WERI-Rb-1 (cell line): ENCODE results near the gene C20orf204.

Experiments used
- DNase-seq: peaks from one replicate; pipeline ENCODE4 v3.0.0-alpha.2; 2020
- H3K27ac ChIP-seq: fragments of 250-450 bp; sonication (Bioruptor Pico); 2 replicates; pipeline ENCODE4 v1.5.1; 2020; ENCODE audit warnings: mild to moderate bottlenecking, moderate library complexity
- H3K27me3 ChIP-seq: fragments of 250-450 bp; sonication (Bioruptor Pico); 2 replicates; pipeline ENCODE4 v1.5.1; 2021; ENCODE audit warnings: mild to moderate bottlenecking, low read depth, moderate library complexity; ENCODE audit not compliant: insufficient read depth, severe bottlenecking
- H3K36me3 ChIP-seq: fragments of 250-450 bp; sonication (Bioruptor Pico); 2 replicates; pipeline ENCODE4 v1.5.1; 2020; ENCODE audit warnings: mild to moderate bottlenecking, moderate library complexity
- H3K4me3 ChIP-seq: 2 replicates; pipeline ENCODE4 v1.5.1; 2011; ENCODE audit warnings: low read depth, mild to moderate bottlenecking, control low read depth, low read length
- H3K9me3 ChIP-seq: fragments of 250-450 bp; sonication (Bioruptor Pico); 2 replicates; pipeline ENCODE4 v1.5.1; 2021; ENCODE audit warnings: mild to moderate bottlenecking, moderate library complexity; ENCODE audit not compliant: severe bottlenecking
- TF ChIP-seq, protein P1 (sequence below): IDR thresholded peaks from 2 replicates; pipeline ENCODE4 v1.5.1; 2011; ENCODE audit warnings: low read depth, mild to moderate bottlenecking, control low read depth, inconsistent platforms, low read length

Gene C20orf204

DNA sequence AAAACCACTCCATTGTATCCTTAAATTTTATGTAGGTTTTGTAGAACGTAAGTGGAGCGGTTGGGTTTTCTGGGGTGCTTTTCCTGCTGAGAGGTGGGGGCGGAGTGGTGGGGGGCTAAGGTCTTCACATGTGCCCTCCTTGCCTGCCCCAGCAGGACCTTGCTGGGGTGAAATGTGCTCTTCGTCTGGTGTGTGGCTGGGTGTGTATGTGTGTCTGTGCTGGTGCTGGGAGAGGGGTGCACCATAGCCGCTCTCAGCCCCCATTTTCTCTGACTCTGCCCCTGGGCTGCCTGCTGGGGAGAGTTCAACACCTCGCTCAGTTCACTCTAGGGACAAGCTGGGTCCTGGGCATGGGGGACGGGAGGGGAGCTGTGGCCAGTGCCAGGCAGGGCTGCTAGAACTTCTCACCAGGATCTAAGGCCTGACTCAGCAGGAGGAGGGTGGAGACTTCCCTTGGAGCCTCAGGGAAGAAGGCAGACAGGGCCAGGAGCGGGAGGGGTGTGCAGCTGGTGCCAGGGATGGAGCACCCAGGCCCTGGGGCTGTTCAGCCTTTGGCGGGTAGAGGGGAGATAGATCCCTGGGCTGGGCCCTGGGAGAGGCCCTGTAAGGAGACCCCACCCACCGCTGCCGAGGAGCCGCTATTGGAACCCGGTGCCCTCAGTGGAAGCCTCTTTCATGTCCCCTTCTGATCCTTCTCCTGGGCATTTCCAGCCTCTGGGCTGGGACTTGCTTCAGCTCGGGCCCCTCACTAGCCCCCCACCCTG lies 8.7 kb downstream of the C20orf204 start:
- Histone ChIP-seq H3K36me3 (no peaks in the 10 kb centered on the region), H3K27me3 (no peaks in the 10 kb centered on the region), H3K4me3 (no peak overlapping the region), H3K27ac (no peak overlapping the region), H3K9me3 (no peaks in the 10 kb centered on the region)
- DNase-seq: no peak
- TF ChIP-seq, protein P1, sequence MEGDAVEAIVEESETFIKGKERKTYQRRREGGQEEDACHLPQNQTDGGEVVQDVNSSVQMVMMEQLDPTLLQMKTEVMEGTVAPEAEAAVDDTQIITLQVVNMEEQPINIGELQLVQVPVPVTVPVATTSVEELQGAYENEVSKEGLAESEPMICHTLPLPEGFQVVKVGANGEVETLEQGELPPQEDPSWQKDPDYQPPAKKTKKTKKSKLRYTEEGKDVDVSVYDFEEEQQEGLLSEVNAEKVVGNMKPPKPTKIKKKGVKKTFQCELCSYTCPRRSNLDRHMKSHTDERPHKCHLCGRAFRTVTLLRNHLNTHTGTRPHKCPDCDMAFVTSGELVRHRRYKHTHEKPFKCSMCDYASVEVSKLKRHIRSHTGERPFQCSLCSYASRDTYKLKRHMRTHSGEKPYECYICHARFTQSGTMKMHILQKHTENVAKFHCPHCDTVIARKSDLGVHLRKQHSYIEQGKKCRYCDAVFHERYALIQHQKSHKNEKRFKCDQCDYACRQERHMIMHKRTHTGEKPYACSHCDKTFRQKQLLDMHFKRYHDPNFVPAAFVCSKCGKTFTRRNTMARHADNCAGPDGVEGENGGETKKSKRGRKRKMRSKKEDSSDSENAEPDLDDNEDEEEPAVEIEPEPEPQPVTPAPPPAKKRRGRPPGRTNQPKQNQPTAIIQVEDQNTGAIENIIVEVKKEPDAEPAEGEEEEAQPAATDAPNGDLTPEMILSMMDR: no peak

DNA sequence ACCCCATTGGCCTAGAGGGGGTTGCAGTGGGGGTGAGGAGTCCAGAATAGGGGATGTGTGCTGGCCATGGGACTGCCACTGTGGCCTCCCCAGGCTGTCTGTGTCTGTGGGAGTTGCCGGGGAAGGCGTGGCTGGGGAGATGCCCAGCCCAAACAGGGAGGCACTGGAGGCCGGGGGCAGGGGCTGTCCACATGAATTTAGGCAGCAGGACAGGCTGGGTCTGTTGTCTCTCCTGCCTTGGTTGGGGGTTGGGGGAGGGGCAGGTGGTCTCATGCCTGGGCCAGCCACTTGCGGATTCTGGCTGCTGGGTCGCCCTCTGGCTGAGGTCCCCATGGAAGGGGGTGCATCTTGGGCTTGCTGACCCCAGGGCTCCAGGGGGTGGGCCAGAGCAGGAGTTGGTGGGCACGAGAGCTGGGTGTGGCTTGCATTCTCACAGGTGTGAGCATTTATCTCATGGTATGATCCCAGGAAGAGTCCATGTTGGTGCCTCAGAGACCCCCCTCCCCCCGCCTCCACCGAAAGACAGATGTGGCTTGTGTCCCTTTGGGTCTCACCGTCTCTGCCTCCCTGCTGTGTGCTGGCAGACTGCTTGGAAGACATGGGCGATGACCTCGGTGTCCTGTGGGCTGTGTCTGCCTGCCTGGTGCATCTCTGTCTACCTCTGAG lies 9.5 kb downstream of the C20orf204 start:
- DNase-seq: no peak
- Histone ChIP-seq H3K4me3 (no peak overlapping the region), H3K9me3 (no peaks in the 10 kb centered on the region), H3K27ac (no peak overlapping the region), H3K27me3 (no peaks in the 10 kb centered on the region), H3K36me3 (no peaks in the 10 kb centered on the region)
- TF ChIP-seq, protein P1: no peak

DNA sequence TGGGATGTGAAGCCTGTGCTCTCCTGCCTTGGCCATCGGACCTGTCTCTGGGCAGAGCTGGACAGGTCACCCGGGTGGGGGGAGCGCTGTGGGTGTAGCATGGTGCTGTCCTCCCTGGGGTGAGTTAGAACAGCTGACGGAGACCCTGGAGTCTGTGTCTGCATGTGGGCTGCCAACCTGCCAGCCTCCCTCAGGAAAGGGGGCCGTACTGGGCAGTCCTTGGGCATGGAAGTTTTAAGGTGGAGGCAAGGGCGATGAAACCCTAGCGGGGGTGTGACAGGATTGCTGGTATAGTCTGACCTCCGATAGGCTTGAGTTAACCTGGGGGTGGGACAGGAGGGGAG lies 11.0 kb downstream of the C20orf204 start:
- Histone ChIP-seq H3K36me3 (no peaks in the 10 kb centered on the region), H3K4me3 (no peak overlapping the region), H3K27ac (no peak overlapping the region), H3K27me3 (no peaks in the 10 kb centered on the region), H3K9me3 (no peaks in the 10 kb centered on the region)
- no peak for DNase-seq
- TF ChIP-seq, protein P1: no peak

DNA sequence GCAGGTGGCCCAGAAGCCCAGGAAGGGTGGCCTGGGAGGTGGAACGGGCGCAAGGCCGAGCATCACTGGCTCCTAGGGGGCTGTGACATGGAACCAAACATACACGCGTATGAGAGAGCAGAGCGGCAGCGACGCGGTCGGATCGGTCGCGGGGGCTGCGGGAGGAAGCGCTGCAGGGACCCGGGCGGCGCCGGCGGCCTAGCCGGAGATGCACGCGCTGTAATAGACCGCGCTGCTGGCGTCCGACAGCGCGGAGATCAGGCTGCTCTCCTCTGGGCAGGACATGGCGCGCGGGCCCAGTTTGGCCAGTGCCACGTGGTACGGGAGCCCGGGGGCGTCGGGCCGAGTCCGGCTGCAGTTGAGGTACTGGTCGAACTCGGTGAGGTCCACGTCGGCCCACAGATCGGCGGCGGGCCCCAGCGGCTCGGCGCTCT lies 12.0 kb downstream of the C20orf204 start:
- DNase-seq: no peak
- H3K36me3 ChIP-seq: no peaks in the 10 kb centered on the region
- no peaks in the 10 kb centered on the region for H3K27me3 ChIP-seq
- H3K4me3 ChIP-seq: no peak overlapping the region
- TF ChIP-seq, protein P1: no peak
- no peaks in the 10 kb centered on the region for H3K9me3 ChIP-seq
- H3K27ac ChIP-seq: no peak overlapping the region

DNA sequence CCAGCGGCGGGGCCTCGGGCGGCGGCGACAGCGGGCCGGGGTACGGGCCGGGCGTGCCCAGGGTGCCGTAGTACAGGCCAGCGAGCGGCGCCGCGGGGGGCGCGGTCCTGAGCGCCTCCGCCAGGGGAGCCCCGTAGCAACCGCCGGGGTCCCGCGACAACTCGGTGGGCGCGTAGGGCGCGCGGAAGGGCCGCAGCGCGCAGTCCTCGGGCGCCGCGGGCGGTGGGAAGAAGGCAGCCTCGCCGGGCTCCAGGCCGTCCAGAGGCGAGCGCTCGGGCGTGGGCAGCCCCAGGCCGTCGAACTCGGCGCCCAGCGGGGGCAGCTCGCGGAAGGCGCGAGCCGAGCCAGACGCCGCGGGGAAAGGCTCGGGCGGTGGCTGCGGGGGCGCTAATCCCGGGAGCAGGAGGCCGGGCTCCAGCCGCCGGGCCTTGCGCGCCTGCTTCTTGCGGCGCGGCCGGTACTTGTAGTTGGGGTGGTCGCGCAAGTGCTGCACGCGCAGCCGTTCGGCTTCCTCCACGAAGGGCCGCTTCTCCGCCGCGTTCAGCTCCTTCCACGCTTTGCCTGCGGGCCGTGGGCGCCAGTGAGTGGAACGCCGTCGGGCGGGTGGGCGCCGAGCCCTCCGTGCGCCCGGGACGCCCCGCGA lies 12.5 kb downstream of the C20orf204 start:
- no peaks in the 10 kb centered on the region for H3K9me3 ChIP-seq
- no peaks in the 10 kb centered on the region for H3K27me3 ChIP-seq
- no peaks in the 10 kb centered on the region for H3K36me3 ChIP-seq
- H3K27ac ChIP-seq: no peak overlapping the region
- DNase-seq: no peak
- peak overlapping the region; percentile 28; the same call in 1 of the 2 replicates for H3K4me3 ChIP-seq
- TF ChIP-seq, protein P1: no peak
